Astrocyte (in vitro differentiated cells and primary cell): ENCODE data around the gene HTRA1. TPM values are rescaled to one million over a fixed set of nuclear protein-coding genes. Genes with fewer than 3 reads are reported as not detected.

ENCODE experiments used
- DNase-seq: peaks from one replicate; pipeline ENCODE4 v3.0.0-alpha.2; 2010; ENCODE audit warnings: low read depth
- FAIRE-seq: peaks from 2 replicates; lab custom pipeline; 2011; peaks lifted over from hg19 to GRCh38; lab: Jason Lieb, UNC
- H2AFZ ChIP-seq: 2 replicates; pipeline ENCODE4 v1.6.0; 2012; ENCODE audit warnings: low read depth, low read length, inconsistent platforms
- H3K27ac ChIP-seq: 2 replicates; pipeline ENCODE4 v1.5.1; 2011; ENCODE audit warnings: low read depth, low read length, inconsistent platforms
- H3K27me3 ChIP-seq: 2 replicates; pipeline ENCODE4 v1.6.0; 2011; ENCODE audit warnings: low read length, inconsistent platforms; ENCODE audit not compliant: insufficient read depth
- H3K36me3 ChIP-seq: 2 replicates; pipeline ENCODE4 v1.5.1; 2011; ENCODE audit warnings: low read length, inconsistent platforms; ENCODE audit not compliant: insufficient read depth
- H3K4me1 ChIP-seq: 2 replicates; pipeline ENCODE4 v1.5.1; 2011; ENCODE audit warnings: low read length, inconsistent platforms; ENCODE audit not compliant: insufficient read depth
- H3K4me2 ChIP-seq: 2 replicates; pipeline ENCODE4 v1.6.0; 2012; ENCODE audit warnings: low read length, inconsistent platforms
- H3K4me3 ChIP-seq: 2 replicates; pipeline ENCODE4 v1.5.1; 2011; ENCODE audit warnings: low read depth, mild to moderate bottlenecking, low read length, inconsistent platforms; ENCODE audit not compliant: insufficient read depth
- H3K79me2 ChIP-seq: 2 replicates; pipeline ENCODE4 v1.6.0; 2012; ENCODE audit warnings: mild to moderate bottlenecking, low read length, inconsistent platforms; ENCODE audit not compliant: insufficient read depth
- H3K9ac ChIP-seq: 2 replicates; pipeline ENCODE4 v1.6.0; 2012; ENCODE audit warnings: mild to moderate bottlenecking, low read length, inconsistent platforms
- H3K9me3 ChIP-seq: 2 replicates; pipeline ENCODE4 v1.5.1; 2012; ENCODE audit warnings: low read depth, mild to moderate bottlenecking, low read length, inconsistent platforms; ENCODE audit not compliant: insufficient read depth
- H4K20me1 ChIP-seq: 2 replicates; pipeline ENCODE4 v1.6.0; 2012; ENCODE audit warnings: low read length, inconsistent platforms; ENCODE audit not compliant: insufficient read depth
- H3K27ac Mint-ChIP-seq: one replicate; pipeline ENCODE4 v1.8.0; 2021; ENCODE audit warnings: mild to moderate bottlenecking, mixed read lengths; ENCODE audit not compliant: unreplicated experiment
- H3K27me3 Mint-ChIP-seq: one replicate; pipeline ENCODE4 v1.8.0; 2021; ENCODE audit warnings: low read depth, mixed read lengths; ENCODE audit not compliant: unreplicated experiment
- H3K36me3 Mint-ChIP-seq: one replicate; pipeline ENCODE4 v1.8.0; 2021; ENCODE audit warnings: low read depth, mixed read lengths; ENCODE audit not compliant: unreplicated experiment
- H3K4me1 Mint-ChIP-seq: one replicate; pipeline ENCODE4 v1.8.0; 2021; ENCODE audit warnings: low read depth, mixed read lengths; ENCODE audit not compliant: unreplicated experiment
- H3K4me3 Mint-ChIP-seq: one replicate; pipeline ENCODE4 v1.8.0; 2021; ENCODE audit warnings: mild to moderate bottlenecking, moderate library complexity, mixed read lengths; ENCODE audit not compliant: unreplicated experiment
- H3K9me3 Mint-ChIP-seq: one replicate; pipeline ENCODE4 v1.8.0; 2021; ENCODE audit warnings: mild to moderate bottlenecking, mixed read lengths; ENCODE audit not compliant: unreplicated experiment
- CTCF ChIP-seq: IDR thresholded peaks from 2 replicates; pipeline ENCODE4 v1.5.1; 2011; ENCODE audit warnings: low read depth, mild to moderate bottlenecking, inconsistent platforms, low read length, moderate library complexity; ENCODE audit not compliant: insufficient read depth
- EZH2 ChIP-seq: IDR thresholded peaks from 2 replicates; pipeline ENCODE4 v1.6.1; 2012; ENCODE audit warnings: mild to moderate bottlenecking, low read length, inconsistent platforms; ENCODE audit not compliant: insufficient read depth
- total RNA-seq: library from RNA; stranded (reverse); gene quantifications from 2 replicates; pipeline ENCODE4 v1.2.1, GENCODE V29; 2021

HTRA1 gene
- total RNA-seq, 1 donor from 2014 or later, result 34.9 TPM

- H3K79me2 ChIP-seq, result no peaks in the 10 kb centered on the region
- DNase-seq, result peak; percentile 3
- H3K4me1 ChIP-seq, result no peaks in the 10 kb centered on the region
- H3K27ac ChIP-seq, result no peak overlapping the region
- Mint-ChIP-seq H3K27ac (no peak overlapping the region), H3K9me3 (peaks cover 7% of the 10 kb centered on the region), H3K4me3 (no peak overlapping the region), H3K36me3 (peaks cover 3% of the 10 kb centered on the region), H3K4me1 (peaks cover 8% of the 10 kb centered on the region), H3K27me3 (peaks cover 58% of the 10 kb centered on the region)
- no peak overlapping the region for H3K4me2 ChIP-seq
- no peak overlapping the region for H3K9ac ChIP-seq
- no peak for FAIRE-seq
- TF ChIP-seq EZH2 (no peak), CTCF (no peak)
- H3K27me3 ChIP-seq, result peaks cover 31% of the 10 kb centered on the region
- H4K20me1 ChIP-seq, result no peaks in the 10 kb centered on the region
- H3K4me3 ChIP-seq, result no peak overlapping the region
- no peaks in the 10 kb centered on the region for H3K36me3 ChIP-seq
- no peak overlapping the region for H2AFZ ChIP-seq
- H3K9me3 ChIP-seq, result no peaks in the 10 kb centered on the region
Measured at GRCh38 chr10:122559228-122559627, 97.9 kb downstream of the HTRA1 start.

- no peak within 1 kb of the TSS for H3K9ac ChIP-seq
- peaks cover 31% of the 10 kb centered on the region for H3K27me3 ChIP-seq
- H3K79me2 ChIP-seq, result no peaks in the 10 kb centered on the region
- H3K27ac ChIP-seq, result no peak within 1 kb of the TSS
- DNase-seq, result no peak
- peaks cover 3% of the 10 kb centered on the region for H3K36me3 Mint-ChIP-seq
- no peak within 1 kb of the TSS for H3K27ac Mint-ChIP-seq
- no peak within 1 kb of the TSS for H3K4me3 ChIP-seq
- peaks cover 57% of the 10 kb centered on the region for H3K27me3 Mint-ChIP-seq
- H3K4me2 ChIP-seq, result peak within 1 kb of the TSS; percentile 23
- no peak for FAIRE-seq
- H3K36me3 ChIP-seq, result no peaks in the 10 kb centered on the region
- no peak within 1 kb of the TSS for H2AFZ ChIP-seq
- H3K9me3 Mint-ChIP-seq, result peaks cover 7% of the 10 kb centered on the region
- no peaks in the 10 kb centered on the region for H3K9me3 ChIP-seq
- peaks cover 8% of the 10 kb centered on the region for H3K4me1 Mint-ChIP-seq
- H3K4me3 Mint-ChIP-seq, result no peak within 1 kb of the TSS
- TF ChIP-seq EZH2 (no peak), CTCF (no peak)
- H4K20me1 ChIP-seq, result no peaks in the 10 kb centered on the region
- no peaks in the 10 kb centered on the region for H3K4me1 ChIP-seq
Measured at GRCh38 chr10:122560279-122560804, 99.0 kb downstream of the HTRA1 start, which contains the start of gene DMBT1. DMBT1 (plus strand) TSS chr10:122560754; CDS start chr10:122560771, 17 bp downstream.

DNA sequence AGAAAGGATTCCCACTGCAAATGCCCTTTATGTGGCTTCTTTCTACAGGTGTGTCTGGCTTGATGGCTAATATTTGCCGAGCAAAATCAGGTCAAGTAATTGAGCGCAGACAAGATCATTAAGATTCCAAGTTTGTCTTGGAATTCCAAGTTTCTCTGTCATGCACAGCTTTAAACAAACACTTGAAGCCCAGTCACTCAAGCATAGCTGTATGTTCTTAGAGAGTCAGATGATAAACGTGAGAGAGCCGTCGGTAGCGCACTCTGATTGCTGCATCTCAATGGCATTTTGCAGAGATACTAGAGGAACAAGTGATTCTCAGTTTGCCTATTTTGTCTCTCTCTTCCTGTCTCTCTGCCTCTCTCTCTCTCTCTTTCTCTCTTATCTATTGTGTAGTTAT, 99.9 kb downstream of the HTRA1 start:
- Histone ChIP-seq H3K9ac (no peak overlapping the region), H3K4me2 (peak overlapping the region; percentile 23), H3K27me3 (peaks cover 31% of the 10 kb centered on the region), H3K27ac (no peak overlapping the region), H4K20me1 (no peaks in the 10 kb centered on the region), H3K4me1 (no peaks in the 10 kb centered on the region), H2AFZ (no peak overlapping the region), H3K4me3 (no peak overlapping the region), H3K9me3 (no peaks in the 10 kb centered on the region), H3K36me3 (no peaks in the 10 kb centered on the region), H3K79me2 (no peaks in the 10 kb centered on the region)
- Mint-ChIP-seq H3K4me1 (peaks cover 8% of the 10 kb centered on the region), H3K9me3 (peaks cover 7% of the 10 kb centered on the region), H3K27ac (no peak overlapping the region), H3K4me3 (no peak overlapping the region), H3K36me3 (peaks cover 3% of the 10 kb centered on the region), H3K27me3 (peaks cover 51% of the 10 kb centered on the region)
- TF ChIP-seq CTCF, result no peak
- no peak for TF ChIP-seq EZH2
- DNase-seq (no peak), FAIRE-seq (no peak)
